NCI-H748 (cell line): ENCODE data around the gene SH2D3A.

Experiments
- DNase-seq: peaks from one replicate; lab custom pipeline; 2025; ENCODE audit not compliant: unreplicated experiment; lab: John Stamatoyannopoulos, UW

Gene SH2D3A

DNA sequence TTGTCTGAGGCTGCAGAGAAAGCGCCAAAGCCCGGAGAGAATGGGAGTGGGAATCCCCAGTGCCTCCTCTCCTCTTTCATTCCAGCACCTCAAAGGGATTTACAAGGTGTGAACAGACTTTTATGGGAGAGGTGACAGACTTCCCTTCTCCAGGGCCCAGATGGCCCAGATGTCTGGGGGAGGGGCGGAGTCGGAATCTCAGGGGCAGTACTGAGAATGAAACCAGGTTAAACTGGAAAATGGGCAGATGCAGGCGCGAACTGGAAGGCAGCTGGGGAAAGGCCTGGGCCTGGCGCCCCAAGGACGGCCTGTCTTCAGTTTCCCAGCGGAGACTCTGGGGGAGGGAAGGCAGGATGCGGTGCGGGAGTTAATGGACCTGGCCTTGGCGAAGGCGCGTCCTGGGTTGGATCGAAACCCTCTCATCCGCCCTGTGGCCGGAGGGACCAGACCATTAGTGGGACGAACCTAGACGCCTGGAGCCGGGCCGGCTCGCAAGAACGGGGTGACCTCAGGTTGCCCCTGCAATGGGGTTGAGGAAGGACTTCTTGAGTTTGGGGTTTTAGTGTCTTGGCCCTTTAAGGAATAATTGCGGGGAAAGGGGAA lies 28.3 kb downstream of the SH2D3A start:
- DNase-seq, result peak; percentile 22

DNA sequence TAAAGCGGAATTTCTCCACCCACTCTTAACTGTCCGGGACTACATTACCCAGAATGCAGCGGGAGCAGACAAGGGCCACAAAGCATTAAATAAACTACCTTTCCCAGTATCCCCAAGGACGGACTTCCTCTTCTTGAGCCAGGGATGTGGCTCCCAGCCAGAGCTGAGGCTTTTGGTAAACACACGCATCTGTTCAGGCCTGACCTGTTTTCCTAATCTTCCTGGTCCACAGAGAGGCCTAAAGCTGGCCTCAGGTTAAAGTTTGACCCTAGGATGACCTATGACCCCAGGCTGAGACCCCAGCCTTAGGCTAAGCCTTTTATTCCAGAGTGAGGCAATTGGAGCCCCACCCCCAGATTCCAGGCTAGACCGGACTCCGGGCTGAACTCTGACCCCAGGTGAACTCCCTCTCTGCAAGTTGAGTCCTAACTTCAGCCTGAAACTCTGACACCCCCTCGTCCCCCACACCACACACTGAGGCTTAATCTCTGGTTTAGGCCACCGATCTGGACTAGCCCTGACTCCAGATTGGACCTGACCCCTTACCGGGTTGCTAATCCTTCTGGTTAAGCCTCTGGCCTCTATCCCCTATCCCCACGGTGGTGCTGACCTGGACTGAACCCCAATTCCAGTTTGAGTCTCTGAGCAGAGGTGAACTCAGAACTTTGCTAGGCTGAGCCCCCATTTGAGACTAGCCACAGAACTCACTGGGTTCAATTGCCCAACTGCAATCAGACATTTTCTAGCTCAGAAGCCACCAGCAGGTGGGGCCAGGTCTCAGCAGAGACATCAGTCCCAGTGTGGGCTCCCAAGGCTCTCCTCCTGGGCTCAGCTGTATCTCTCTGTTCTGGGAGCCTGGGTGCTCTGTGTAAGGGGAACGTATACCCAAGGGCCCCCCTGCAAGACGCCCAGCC lies 29.1 kb downstream of the SH2D3A start:
- DNase-seq, result peak; percentile 69

- peak; percentile 99 for DNase-seq
Observed at GRCh38 chr19:6737284-6737872, 29.9 kb downstream of the SH2D3A start, which contains the start of gene GPR108. TSS of gene GPR108 (minus strand) at chr19:6737580. CDS start at chr19:6737576, 4 bp downstream.

GRCh38 chr19:6736917-6737283 lies 30.3 kb downstream of the SH2D3A start:
- DNase-seq, result no peak

DNA sequence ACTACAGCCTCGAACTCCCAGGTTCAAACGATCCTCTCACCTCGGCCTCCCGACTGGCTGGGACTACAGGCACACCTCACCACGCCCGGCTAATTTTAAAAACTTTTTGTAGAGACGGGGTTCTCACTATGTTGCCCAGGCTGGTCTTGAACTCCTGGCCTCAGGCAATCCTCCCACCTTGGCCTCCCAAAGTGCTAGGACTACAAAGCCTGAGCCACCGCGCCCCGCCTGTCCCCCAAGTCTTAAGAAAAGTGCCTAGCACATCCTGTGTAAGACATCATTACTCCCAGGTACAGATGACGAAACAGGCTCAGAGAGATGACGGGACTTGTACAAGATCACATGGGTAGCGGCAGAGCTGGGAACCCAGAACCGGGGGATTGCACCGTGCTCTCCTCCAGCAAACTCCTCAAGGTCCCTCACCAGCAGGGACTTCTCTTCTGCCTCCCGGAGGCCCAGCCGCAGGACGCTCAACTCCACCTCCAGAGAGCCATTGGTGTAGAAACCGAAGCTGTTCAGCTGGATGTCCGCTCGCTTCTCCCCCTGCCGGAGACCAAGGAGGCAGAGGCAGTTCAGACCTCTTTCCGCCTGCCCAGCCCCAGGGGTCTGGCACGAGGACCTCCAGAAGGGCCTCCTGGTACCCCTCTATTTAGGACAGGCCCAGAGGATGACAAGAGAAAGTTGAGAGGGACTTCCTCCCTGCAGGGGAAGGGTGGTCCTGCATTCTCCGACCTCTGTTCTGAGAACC lies 30.9 kb downstream of the SH2D3A start:
- DNase-seq, result peak; percentile 66

DNA sequence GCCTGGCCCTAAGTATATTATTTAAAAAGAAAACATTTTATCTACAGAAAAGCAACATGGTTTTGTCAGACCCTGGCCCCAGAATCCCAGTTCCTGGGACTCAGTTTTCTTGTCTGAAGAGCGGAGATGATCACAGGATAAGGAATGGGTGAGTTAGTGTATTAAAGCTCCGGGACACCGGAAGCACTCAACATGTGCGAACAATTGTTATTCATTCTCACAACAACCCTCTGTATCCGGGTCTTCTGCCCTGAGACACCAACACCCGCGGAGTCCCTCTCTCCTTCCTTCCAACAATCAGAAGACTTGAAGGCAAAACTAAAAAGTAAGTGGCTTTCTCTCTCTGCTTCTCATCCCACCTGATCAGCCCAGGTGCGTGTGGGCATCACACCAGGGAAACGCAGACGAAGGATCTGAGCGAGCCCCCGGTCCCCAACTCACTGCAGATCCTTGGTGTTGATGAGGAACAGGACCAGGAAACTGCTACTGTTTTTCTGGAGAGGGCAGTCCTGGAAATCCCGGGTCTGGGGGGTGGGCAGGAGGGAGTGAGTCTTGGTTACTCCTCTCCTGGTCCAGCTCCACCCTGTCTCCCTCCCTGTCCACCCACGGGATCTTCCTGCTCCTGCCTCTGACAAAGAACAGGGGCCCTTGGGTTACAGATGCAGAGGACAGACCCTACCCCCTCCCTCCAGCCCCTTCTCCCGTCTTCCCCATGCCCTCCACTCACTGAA lies 31.9 kb downstream of the SH2D3A start:
- no peak for DNase-seq

- no peak for DNase-seq
Observed at GRCh38 chr19:6734096-6734696, 33.0 kb downstream of the SH2D3A start.

GRCh38 chr19:6733338-6734095 lies 33.7 kb downstream of the SH2D3A start:
- peak; percentile 1 for DNase-seq

DNA sequence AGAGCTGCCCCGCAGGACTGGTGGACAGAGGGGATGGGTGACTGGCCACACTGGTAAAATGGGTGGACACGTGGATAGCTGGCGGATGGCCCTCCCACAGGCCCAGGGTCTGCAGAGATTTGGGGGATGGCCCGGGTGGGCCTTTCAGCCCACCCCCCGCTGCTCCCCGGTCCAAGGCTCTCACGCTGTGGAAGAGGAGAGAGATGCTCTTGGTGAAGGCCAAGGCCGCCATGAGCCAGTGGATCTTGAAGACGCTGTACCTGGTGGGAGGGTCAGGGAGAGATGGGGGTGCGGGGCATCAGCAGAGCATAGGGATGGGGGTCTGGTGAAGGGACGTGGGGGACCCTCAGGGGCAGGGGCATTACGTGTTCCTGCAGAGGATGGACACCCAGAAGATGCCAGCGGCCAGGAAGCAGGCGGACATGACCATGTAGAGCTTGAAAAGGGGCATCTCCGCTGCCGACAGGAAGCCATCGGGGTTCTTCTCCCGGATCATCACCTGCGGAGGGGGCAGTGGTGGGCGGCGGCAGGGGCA lies 34.4 kb downstream of the SH2D3A start:
- no peak for DNase-seq

GRCh38 chr19:6731822-6732221 lies 35.4 kb downstream of the SH2D3A start:
- no peak for DNase-seq

- DNase-seq, result no peak
Observed at GRCh38 chr19:6730941-6731670, 36.1 kb downstream of the SH2D3A start.

DNA sequence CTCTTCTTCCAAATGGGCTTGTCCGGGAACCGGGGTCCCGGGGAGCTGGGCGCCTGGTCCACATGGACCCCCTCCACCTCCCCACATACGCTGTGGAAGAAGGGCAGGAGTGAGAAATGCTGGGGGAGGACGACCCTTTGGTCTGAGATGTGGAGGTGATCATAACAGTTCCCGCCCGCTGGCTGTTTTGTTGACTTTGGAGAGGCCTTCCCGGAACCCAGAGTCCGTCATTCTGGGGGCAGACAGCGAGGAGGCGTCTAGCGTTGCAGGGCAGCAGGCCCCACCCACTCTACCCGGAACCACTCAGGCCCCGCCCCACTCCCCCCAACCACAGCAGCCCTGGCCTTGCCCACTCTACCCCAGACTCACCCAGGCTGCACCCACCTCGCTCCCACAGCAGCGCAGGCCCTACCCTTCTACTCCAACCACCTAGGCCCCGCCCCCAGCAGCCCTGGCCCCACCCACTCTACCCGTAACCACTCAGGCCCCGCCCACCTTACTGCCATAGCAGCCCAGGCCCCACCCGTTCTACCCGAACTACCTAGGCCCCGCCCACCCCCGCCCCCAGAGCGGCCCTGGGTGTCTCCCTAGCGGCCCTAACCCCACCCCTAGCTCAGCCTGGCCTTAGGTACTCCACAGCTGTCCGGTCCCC lies 37.0 kb downstream of the SH2D3A start:
- peak; percentile 48 for DNase-seq

- DNase-seq, result no peak
Observed at GRCh38 chr19:6729573-6730152, 37.6 kb downstream of the SH2D3A start.

DNA sequence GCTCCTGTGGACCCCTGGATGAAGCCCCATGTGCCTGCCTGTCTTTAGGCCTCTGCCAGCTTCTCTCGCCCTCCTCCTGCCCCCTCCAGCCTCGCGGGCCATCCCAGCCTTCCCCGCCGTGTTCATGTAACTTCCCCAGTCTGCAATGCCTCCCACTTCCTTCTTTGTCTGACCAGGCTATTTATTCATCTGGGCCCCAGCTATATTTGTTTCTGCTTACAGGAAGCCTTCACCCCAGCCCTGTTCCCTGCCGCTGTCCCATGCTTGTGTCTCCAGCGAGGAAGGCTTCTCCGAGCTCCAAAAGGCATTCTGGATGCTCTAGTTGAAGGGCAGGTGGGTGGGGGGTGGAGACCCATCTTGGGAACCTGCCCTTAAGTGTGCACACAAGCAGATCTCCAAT lies 38.9 kb downstream of the SH2D3A start:
- DNase-seq, result no peak

DNA sequence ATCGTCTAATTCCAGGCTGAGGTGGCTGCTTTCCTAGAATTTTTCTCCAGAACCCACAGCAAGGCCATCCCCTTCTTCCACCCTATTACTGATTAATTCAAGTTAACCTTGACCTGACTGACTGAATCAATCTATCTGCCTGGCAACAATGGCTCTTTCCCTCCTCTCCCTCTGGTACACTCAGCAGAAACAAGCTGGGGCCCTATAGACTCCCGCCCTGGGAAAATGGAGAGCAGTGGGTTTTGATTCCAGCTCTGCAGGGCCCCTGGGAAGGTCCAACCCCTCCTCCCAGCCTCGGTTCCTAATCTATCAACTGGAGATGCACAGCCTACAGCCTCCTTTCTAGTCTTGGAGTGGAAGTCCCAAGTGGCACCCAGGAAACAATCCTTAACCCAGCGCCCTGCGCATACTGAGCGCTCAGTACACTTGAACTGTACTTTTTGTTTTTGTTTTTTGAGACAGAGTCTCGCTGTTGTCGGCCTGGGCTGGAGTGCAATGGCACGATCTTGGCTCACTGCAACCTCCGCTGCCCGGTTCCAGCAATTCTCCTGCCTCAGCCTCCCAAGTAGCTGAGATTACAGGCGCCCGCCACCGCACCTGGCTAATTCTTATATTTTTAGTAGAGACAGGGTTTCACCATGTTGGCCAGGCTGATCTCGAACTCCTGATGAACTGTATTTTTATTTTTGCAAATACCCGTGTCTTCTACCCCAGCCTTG lies 41.6 kb downstream of the SH2D3A start:
- DNase-seq, result no peak

- DNase-seq, result no peak
Observed at GRCh38 chr19:6724631-6725492, 42.4 kb downstream of the SH2D3A start.
